Ovary (tissue), 9 donors: Measurements from ENCODE around the gene AKT1S1. TPM values are rescaled to one million over a fixed set of nuclear protein-coding genes. Genes with fewer than 3 reads are reported as not detected.

Source experiments
- DNase-seq, 5 donors: peaks; one replicate each; pipeline ENCODE4 v3.0.0-alpha.2; 2019 to 2020
- H3K27ac ChIP-seq, 2 donors: fragments of 200-600 bp; one replicate each; pipeline versions ENCODE4 v1.5.1 to v1.8.0; 2019 to 2022
- H3K27me3 ChIP-seq: fragments of 200-600 bp; one replicate; pipeline ENCODE4 v1.8.0; 2022
- H3K36me3 ChIP-seq: fragments of 200-600 bp; sonication (generic); one replicate; pipeline ENCODE4 v1.5.1; 2019
- H3K4me1 ChIP-seq: one replicate; pipeline ENCODE4 v1.8.1; 2013; ENCODE audit warnings: mild to moderate bottlenecking, moderate library complexity; ENCODE audit not compliant: insufficient read depth
- H3K4me3 ChIP-seq: fragments of 200-600 bp; sonication (generic); one replicate; pipeline ENCODE4 v1.5.1; 2017
- H3K9me3 ChIP-seq, 2 donors: fragments of 200-600 bp in 1 of 2; sonication (generic) in 1 of 2; one replicate each; pipeline versions ENCODE4 v1.5.1 to v1.8.1; 2013 to 2019; ENCODE audit warnings: mild to moderate bottlenecking in 1 of 2, moderate library complexity in 1 of 2
- CTCF ChIP-seq, 3 donors: fragments of 450-650 bp in 2 of 3; fragments of 200-600 bp in 1 of 3; IDR thresholded peaks; one replicate each; pipeline versions ENCODE4 v1.5.1 to v1.8.0; 2016 to 2022; ENCODE audit warnings: antibody characterized with exemption in 3 of 3, mild to moderate bottlenecking in 1 of 3
- EP300 ChIP-seq: sonication (generic); formaldehyde crosslinking; IDR thresholded peaks from one replicate; pipeline ENCODE4 v1.6.1; 2017; ENCODE audit warnings: antibody characterized with exemption
- POLR2A ChIP-seq: fragments of 450-650 bp; IDR thresholded peaks from one replicate; pipeline ENCODE4 v1.6.1; 2017; ENCODE audit warnings: antibody characterized with exemption, mild to moderate bottlenecking, moderate library complexity
- WGBS, 3 donors: extraction: QIAGEN DNeasy Blood & Tissue Kit in 1 of 3; methylation state at CpG; one replicate each; pipeline versions ENCODE4 v1.1.5 to v1.1.7; 2013 to 2017; 5-methylcytosine and 5-hydroxymethylcytosine counted together
- intact Hi-C, 4 donors: fragments of 100-400 bp; cut with DNase I; formaldehyde crosslinking; loops; one replicate each; pipeline versions ENCODE4 v1.11.0 to v1.15.1; 2022 to 2023
- polyA plus RNA-seq, 2 donors: library from polyadenylated mRNA; stranded (reverse); fragments of 200-250 nt in 1 of 2; fragments of 350-450 nt in 1 of 2; fragmentation: Illumina TruSeq in 1 of 2; extraction: RNeasy Lipid Tissue Mini Kit (QIAGEN cat#74804) in 1 of 2; gene quantifications; one replicate each; pipeline ENCODE4 v1.2.3, GENCODE V29; 2013 to 2014
- total RNA-seq, 7 donors: library from RNA; depleted of rRNA in 2 of 7; stranded (reverse); fragments of >200 nt in 2 of 7; fragmentation: NEBNext Ultra II Directional in 3 of 7; extraction: Animal tissue kit (Norgen Biotek cat#: 25700) in 3 of 7; gene quantifications; one replicate each; pipeline versions ENCODE4 v1.1.0 to v1.2.4, GENCODE V29; 2016 to 2023
- donor health status: DM: no; HTN: no; CAD: no; lungs with moderate emphysema.
- donor health status: DM: no; HTN: no; CAD: no.
- donor health status: Bipolar disorder and iron deficiency.
- donor health status: DM: yes; HTN: yes; CAD: no.
- donor health status: DM: no; HTN: no; CAD: no.
- donor health status: DM: yes; HTN: yes; CAD: no.

Gene AKT1S1
- total and polyA plus RNA-seq, 9 donors: 10.6 to 45.3 (median 30.0) TPM

DNA sequence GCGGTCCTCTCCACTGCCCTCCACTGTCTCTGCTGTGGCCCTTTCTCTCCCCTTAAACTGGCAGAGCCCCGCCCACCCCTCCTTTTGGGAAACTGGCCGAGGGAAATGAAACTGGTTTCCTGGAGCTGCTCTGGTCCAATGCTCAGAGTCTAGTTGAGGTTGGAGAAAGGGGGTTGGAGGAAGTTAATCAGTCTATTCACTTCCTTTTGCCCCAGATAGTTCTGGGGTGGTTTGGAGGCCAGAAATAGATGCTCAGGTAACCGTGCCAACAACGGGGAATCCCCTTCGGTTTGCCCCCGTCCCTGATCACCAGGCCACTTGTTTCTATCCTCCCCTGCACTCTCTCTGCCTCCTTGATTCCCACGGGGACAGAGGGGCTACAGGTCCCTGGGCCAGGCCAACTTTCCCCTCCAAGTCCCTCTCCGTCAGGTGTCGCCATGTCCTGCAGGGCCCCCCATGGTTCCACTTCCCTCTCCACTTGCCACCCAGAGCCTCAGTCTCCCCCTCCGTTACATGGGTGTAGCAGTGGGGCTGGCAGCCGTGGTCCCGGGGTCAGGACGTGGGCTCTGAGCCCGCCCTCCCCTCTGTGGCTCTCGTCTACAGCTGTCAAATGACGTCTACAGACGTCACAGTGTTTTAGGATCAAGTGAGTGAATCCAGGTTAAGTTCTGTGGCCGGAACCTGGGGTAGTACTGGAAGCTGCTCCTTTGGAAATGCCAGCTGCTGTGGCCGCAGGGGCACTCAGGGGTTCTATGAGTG is 19.9 kb upstream of the AKT1S1 start, which contains the start of gene IL4I1:
Gene IL4I1, minus strand, starts transcription at position 25 of the 759 bp plus-strand sequence. CDS start 727 bp downstream, outside the sequence.
- whole genome bisulfite sequencing, 3 donors: 34 to 42% (median 40%) methylated on average over 20 of the region's 20 CpGs
- intact Hi-C loops: no loop called here
- Histone ChIP-seq H3K9me3 (no peaks in the 10 kb centered on the region), H3K4me3 (no peak within 1 kb of the TSS), H3K27ac (no peak within 1 kb of the TSS), H3K27me3 (no peaks in the 10 kb centered on the region), H3K36me3 (no peaks in the 10 kb centered on the region), H3K4me1 (peaks cover 2% of the 10 kb centered on the region)
- no peak for TF ChIP-seq EP300
- TF ChIP-seq POLR2A: no peak
- TF ChIP-seq CTCF (IDR thresholded peaks at IDR 0.05): no peak
- DNase-seq: no peak

DNA sequence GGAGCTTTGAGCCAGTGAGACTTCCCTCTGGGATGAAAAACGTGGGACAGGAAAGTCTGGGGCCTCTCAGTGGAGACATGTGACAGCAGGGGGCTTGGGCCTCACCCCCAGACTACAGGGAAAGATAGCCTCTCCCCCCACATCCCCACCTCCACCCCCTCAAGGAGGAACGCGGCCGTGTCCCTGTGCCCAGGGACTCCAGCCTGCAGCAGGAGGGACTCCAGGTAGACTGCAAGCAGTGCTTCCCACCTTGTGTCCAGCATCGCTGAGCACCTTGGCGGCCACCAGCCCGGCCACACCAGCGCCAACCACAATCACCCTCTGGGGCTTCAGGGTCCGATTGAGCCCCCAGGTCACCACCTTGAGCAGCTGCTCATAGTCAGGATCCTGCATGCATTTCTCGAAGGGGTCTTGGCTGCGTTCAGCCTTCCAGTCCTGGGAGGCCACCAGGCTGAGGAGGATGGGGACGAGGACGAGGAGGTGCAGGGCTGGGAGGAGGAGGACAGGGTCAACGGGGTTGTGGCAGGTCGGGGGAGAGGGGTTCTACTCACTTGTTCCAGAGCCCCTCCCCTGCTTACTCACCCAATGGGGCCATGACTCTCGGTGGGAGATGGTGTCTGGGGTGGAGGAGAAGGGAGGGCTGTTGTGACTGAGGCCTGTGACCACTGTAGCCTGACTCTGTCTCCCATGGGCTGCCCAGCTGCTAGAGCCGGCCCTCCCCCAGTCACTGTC is 18.6 kb upstream of the AKT1S1 start:
- Histone ChIP-seq H3K4me3 (no peak overlapping the region), H3K4me1 (peaks cover 2% of the 10 kb centered on the region), H3K9me3 (no peaks in the 10 kb centered on the region), H3K27ac (no peak overlapping the region), H3K27me3 (no peaks in the 10 kb centered on the region), H3K36me3 (no peaks in the 10 kb centered on the region)
- intact Hi-C loops: no loop called here
- DNase-seq: no peak
- TF ChIP-seq EP300 (no peak), CTCF (IDR thresholded peaks at IDR 0.05) (no peak), POLR2A (no peak)
- WGBS, 3 donors: 70 to 74% (median 74%) methylated on average over 17 of the region's 17 CpGs

- TF ChIP-seq POLR2A (no peak), CTCF (IDR thresholded peaks at IDR 0.05) (no peak), EP300 (no peak)
- Histone ChIP-seq H3K27me3 (no peaks in the 10 kb centered on the region), H3K4me1 (peaks cover 6% of the 10 kb centered on the region), H3K36me3 (no peaks in the 10 kb centered on the region), H3K27ac (no peak overlapping the region), H3K4me3 (no peak overlapping the region), H3K9me3 (no peaks in the 10 kb centered on the region)
- intact Hi-C loops: no loop called here
- DNase-seq: no peak
- 79 to 81% (median 81%) methylated on average over 17 of the region's 17 CpGs for WGBS, 3 donors
Measured at GRCh38 chr19:49894879-49895565, 17.9 kb upstream of the AKT1S1 start.

GRCh38 chr19:49894011-49894664 is 17.0 kb upstream of the AKT1S1 start:
- intact Hi-C loops: no loop called here
- no peak overlapping the region for H3K4me3 ChIP-seq
- no peaks in the 10 kb centered on the region for H3K27me3 ChIP-seq
- H3K36me3 ChIP-seq: no peaks in the 10 kb centered on the region
- 90 to 96% (median 92%) methylated on average over 18 of the region's 18 CpGs for WGBS, 3 donors
- no peak for TF ChIP-seq POLR2A
- no peak for TF ChIP-seq EP300
- no peak for TF ChIP-seq CTCF (IDR thresholded peaks at IDR 0.05)
- no peaks in the 10 kb centered on the region for H3K9me3 ChIP-seq
- peak in 1 of 5 donors; percentile 24 for DNase-seq
- no peak overlapping the region for H3K27ac ChIP-seq
- peaks cover 8% of the 10 kb centered on the region for H3K4me1 ChIP-seq
